Neural progenitor cell (in vitro differentiated cells): ENCODE results near the gene SPEM1.

Experiments used
- CTCF ChIP-seq: fragments of 200-600 bp; sonication (generic); IDR thresholded peaks from 2 replicates; pipeline ENCODE4 v1.5.1; 2017; ENCODE audit warnings: antibody characterized with exemption, mild to moderate bottlenecking
- EZH2 ChIP-seq: fragments of 200-600 bp; sonication (generic); IDR thresholded peaks from 2 replicates; pipeline ENCODE4 v1.6.1; 2017; ENCODE audit warnings: antibody characterized with exemption, mild to moderate bottlenecking, moderate library complexity

GRCh38 chr17:7464081-7464480 is 44.0 kb downstream of the SPEM1 start:
- TF ChIP-seq CTCF (no peak), EZH2 (no peak)
